ENCODE measurements around the gene ITPKC.

DNA sequence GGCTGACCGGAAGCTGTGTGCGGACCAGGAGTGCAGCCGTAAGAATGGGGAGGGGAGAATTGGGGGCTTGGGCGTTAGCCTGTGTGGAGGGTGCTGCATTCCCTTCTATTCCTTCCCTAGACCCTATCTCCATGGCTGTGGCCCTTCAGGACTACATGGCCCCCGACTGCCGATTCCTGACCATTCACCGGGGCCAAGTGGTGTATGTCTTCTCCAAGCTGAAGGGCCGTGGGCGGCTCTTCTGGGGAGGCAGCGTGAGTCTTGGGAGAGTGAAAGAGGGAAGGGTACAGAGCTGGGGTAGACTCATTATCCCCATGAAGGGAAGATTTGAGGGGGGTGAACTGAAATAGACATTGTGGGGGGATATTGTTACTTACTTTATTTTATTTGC lies 58.7 kb downstream of the ITPKC start:
- TF ChIP-seq CTCF (IDR thresholded peaks at IDR 0.05), result no peak
- no peak for TF ChIP-seq POLR2A (IDR thresholded peaks at IDR 0.05)
